WTC11 (cell line): ENCODE data around the gene CWH43. TPM values are rescaled to one million over a fixed set of nuclear protein-coding genes. Genes with fewer than 3 reads are reported as not detected.

Experiments
- ATAC-seq: fragments of 200-7000 bp; cut with Tn5 transposase; 2 replicates; pipeline ENCODE4 v1.10.0; 2021; ENCODE audit warnings: mild to moderate bottlenecking, moderate library complexity
- CTCF ChIA-PET: fragments of 300-600 bp; sonication (Branson Sonifier 250); formaldehyde crosslinking; loops from one replicate; lab custom pipeline; 2021; ENCODE audit warnings: antibody characterized with exemption; lab: Charles Lee
- POLR2A ChIA-PET: fragments of 350-600 bp; sonication (Branson Sonifier 250); formaldehyde crosslinking; loops from one replicate; lab custom pipeline; 2021; ENCODE audit warnings: antibody characterized with exemption; lab: Charles Lee
- DNase-seq: peaks from one replicate; pipeline ENCODE4 v3.0.0; 2021; ENCODE audit warnings: low spot score
- H3K27ac Mint-ChIP-seq: 2 replicates; pipeline ENCODE4 v1.8.0; 2021; ENCODE audit warnings: mixed read lengths
- H3K27me3 Mint-ChIP-seq: 2 replicates; pipeline ENCODE4 v1.8.0; 2021; ENCODE audit warnings: low read depth, mild to moderate bottlenecking, moderate library complexity, mixed read lengths
- H3K36me3 Mint-ChIP-seq: 2 replicates; pipeline ENCODE4 v1.8.0; 2021; ENCODE audit warnings: mixed read lengths
- H3K4me1 Mint-ChIP-seq: 2 replicates; pipeline ENCODE4 v1.8.0; 2022; ENCODE audit warnings: mixed read lengths
- H3K4me3 Mint-ChIP-seq: 2 replicates; pipeline ENCODE4 v1.8.0; 2021; ENCODE audit warnings: mild to moderate bottlenecking, moderate library complexity, mixed read lengths
- H3K9me3 Mint-ChIP-seq: 2 replicates; pipeline ENCODE4 v1.8.0; 2021; ENCODE audit warnings: mixed read lengths
- CREM ChIP-seq: sonication (generic); formaldehyde crosslinking; IDR thresholded peaks from 2 replicates; pipeline ENCODE4 v1.8.1; 2022; ENCODE audit warnings: mild to moderate bottlenecking, missing genetic modification reagents, moderate library complexity
- HMGA2 ChIP-seq: fragments of 250-450 bp; sonication (Bioruptor Pico); IDR thresholded peaks from 2 replicates; pipeline ENCODE4 v1.4.0; 2021; ENCODE audit warnings: mild to moderate bottlenecking, moderate library complexity
- JAZF1 ChIP-seq: fragments of 250-450 bp; sonication (Bioruptor Pico); IDR thresholded peaks from 2 replicates; pipeline ENCODE4 v1.9.0; 2021; ENCODE audit warnings: moderate library complexity, mild to moderate bottlenecking, inconsistent platforms
- RORB ChIP-seq: fragments of 250-450 bp; sonication (Bioruptor Pico); IDR thresholded peaks from 2 replicates; pipeline ENCODE4 v1.9.0; 2021; ENCODE audit warnings: mild to moderate bottlenecking
- TCF7 ChIP-seq: sonication (generic); formaldehyde crosslinking; IDR thresholded peaks from 2 replicates; pipeline ENCODE4 v1.8.0; 2022; ENCODE audit warnings: mild to moderate bottlenecking, low read depth, missing genetic modification reagents, moderate library complexity
- ZNF138 ChIP-seq: sonication (generic); formaldehyde crosslinking; conservative IDR thresholded peaks from 2 replicates; pipeline ENCODE4 v1.8.1; 2022; ENCODE audit warnings: mild to moderate bottlenecking, moderate library complexity, missing genetic modification reagents
- ZNF263 ChIP-seq: sonication (generic); formaldehyde crosslinking; IDR thresholded peaks from 2 replicates; pipeline ENCODE4 v1.8.1; 2022; ENCODE audit warnings: low read depth, mild to moderate bottlenecking, moderate library complexity, missing genetic modification reagents
- total RNA-seq: library from RNA; stranded (reverse); gene quantifications from 3 replicates; pipeline ENCODE4 v1.2.3, GENCODE V29; 2021
- TF ChIP-seq, protein P1 (sequence below): sonication (generic); formaldehyde crosslinking; IDR thresholded peaks from 2 replicates; pipeline ENCODE4 v1.8.1; 2023; ENCODE audit warnings: mild to moderate bottlenecking, missing genetic modification reagents
- TF ChIP-seq, protein P2 (sequence below): sonication (generic); formaldehyde crosslinking; IDR thresholded peaks from 2 replicates; pipeline ENCODE4 v1.8.0; 2022; ENCODE audit warnings: missing genetic modification reagents
- TF ChIP-seq, protein P3 (sequence below): fragments of 250-450 bp; sonication (Bioruptor Pico); IDR thresholded peaks from 2 replicates; pipeline ENCODE4 v1.9.0; 2021; ENCODE audit warnings: mild to moderate bottlenecking
- TF ChIP-seq, protein P4 (sequence below): sonication (generic); formaldehyde crosslinking; IDR thresholded peaks from 2 replicates; pipeline ENCODE4 v1.8.0; 2022; ENCODE audit warnings: mild to moderate bottlenecking, missing genetic modification reagents
- TF ChIP-seq, protein P5 (sequence below): sonication (generic); formaldehyde crosslinking; IDR thresholded peaks from 2 replicates; pipeline ENCODE4 v1.8.1; 2022; ENCODE audit warnings: missing genetic modification reagents, borderline replicate concordance
- TF ChIP-seq, protein P6 (sequence below): sonication (generic); formaldehyde crosslinking; IDR thresholded peaks from 2 replicates; pipeline ENCODE4 v1.8.1; 2023; ENCODE audit warnings: mild to moderate bottlenecking, missing genetic modification reagents, borderline replicate concordance
- TF ChIP-seq, protein P7 (sequence below): fragments of 250-450 bp; sonication (Bioruptor Pico); IDR thresholded peaks from 2 replicates; pipeline ENCODE4 v1.9.0; 2021; ENCODE audit warnings: moderate library complexity, mild to moderate bottlenecking, inconsistent platforms, borderline replicate concordance
- TF ChIP-seq, protein P8 (sequence below): fragments of 250-450 bp; sonication (Bioruptor Pico); IDR thresholded peaks from 2 replicates; pipeline ENCODE4 v1.9.0; 2021; ENCODE audit warnings: mild to moderate bottlenecking, borderline replicate concordance
- TF ChIP-seq, protein P9 (sequence below): sonication (generic); formaldehyde crosslinking; IDR thresholded peaks from 2 replicates; pipeline ENCODE4 v1.8.1; 2023; ENCODE audit warnings: mild to moderate bottlenecking, moderate library complexity, missing genetic modification reagents

CWH43 gene
- total RNA-seq, 1 experiment from 2014 or later = not detected

DNA sequence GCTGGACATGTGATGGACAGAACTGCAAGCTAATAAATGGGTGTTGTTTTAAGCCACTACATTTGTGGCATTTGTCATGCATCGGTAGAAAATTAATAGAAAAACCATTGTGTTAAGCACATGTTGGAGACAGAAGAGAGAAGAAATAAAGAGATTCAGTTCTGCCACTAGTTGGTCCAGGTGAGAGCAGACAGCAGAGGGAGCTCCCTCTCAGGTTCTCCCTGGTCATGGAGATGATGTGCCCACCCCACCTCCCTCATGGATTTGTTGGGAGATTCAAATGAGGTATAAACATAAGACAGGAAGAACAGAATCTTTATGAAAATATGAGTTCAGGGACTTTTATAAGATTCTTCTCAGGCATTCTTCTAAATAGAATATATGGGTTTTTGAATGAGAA lies 42.7 kb upstream of the CWH43 start:
- TF ChIP-seq TCF7 (CRISPR knock-in tag) (no peak), ZNF263 (CRISPR knock-in tag) (no peak), RORB (no peak), JAZF1 (CRISPR knock-in tag) (no peak), CREM (CRISPR knock-in tag) (no peak), ZNF138 (CRISPR knock-in tag) (no peak), HMGA2 (CRISPR knock-in tag) (no peak)
- TF ChIP-seq, protein P1, sequence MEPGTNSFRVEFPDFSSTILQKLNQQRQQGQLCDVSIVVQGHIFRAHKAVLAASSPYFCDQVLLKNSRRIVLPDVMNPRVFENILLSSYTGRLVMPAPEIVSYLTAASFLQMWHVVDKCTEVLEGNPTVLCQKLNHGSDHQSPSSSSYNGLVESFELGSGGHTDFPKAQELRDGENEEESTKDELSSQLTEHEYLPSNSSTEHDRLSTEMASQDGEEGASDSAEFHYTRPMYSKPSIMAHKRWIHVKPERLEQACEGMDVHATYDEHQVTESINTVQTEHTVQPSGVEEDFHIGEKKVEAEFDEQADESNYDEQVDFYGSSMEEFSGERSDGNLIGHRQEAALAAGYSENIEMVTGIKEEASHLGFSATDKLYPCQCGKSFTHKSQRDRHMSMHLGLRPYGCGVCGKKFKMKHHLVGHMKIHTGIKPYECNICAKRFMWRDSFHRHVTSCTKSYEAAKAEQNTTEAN (CRISPR knock-in tag) = no peak
- TF ChIP-seq, protein P2, sequence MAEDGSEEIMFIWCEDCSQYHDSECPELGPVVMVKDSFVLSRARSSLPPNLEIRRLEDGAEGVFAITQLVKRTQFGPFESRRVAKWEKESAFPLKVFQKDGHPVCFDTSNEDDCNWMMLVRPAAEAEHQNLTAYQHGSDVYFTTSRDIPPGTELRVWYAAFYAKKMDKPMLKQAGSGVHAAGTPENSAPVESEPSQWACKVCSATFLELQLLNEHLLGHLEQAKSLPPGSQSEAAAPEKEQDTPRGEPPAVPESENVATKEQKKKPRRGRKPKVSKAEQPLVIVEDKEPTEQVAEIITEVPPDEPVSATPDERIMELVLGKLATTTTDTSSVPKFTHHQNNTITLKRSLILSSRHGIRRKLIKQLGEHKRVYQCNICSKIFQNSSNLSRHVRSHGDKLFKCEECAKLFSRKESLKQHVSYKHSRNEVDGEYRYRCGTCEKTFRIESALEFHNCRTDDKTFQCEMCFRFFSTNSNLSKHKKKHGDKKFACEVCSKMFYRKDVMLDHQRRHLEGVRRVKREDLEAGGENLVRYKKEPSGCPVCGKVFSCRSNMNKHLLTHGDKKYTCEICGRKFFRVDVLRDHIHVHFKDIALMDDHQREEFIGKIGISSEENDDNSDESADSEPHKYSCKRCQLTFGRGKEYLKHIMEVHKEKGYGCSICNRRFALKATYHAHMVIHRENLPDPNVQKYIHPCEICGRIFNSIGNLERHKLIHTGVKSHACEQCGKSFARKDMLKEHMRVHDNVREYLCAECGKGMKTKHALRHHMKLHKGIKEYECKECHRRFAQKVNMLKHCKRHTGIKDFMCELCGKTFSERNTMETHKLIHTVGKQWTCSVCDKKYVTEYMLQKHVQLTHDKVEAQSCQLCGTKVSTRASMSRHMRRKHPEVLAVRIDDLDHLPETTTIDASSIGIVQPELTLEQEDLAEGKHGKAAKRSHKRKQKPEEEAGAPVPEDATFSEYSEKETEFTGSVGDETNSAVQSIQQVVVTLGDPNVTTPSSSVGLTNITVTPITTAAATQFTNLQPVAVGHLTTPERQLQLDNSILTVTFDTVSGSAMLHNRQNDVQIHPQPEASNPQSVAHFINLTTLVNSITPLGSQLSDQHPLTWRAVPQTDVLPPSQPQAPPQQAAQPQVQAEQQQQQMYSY = no peak
- TF ChIP-seq, protein P3, sequence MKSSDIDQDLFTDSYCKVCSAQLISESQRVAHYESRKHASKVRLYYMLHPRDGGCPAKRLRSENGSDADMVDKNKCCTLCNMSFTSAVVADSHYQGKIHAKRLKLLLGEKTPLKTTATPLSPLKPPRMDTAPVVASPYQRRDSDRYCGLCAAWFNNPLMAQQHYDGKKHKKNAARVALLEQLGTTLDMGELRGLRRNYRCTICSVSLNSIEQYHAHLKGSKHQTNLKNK (CRISPR knock-in tag) = no peak
- TF ChIP-seq, protein P4, sequence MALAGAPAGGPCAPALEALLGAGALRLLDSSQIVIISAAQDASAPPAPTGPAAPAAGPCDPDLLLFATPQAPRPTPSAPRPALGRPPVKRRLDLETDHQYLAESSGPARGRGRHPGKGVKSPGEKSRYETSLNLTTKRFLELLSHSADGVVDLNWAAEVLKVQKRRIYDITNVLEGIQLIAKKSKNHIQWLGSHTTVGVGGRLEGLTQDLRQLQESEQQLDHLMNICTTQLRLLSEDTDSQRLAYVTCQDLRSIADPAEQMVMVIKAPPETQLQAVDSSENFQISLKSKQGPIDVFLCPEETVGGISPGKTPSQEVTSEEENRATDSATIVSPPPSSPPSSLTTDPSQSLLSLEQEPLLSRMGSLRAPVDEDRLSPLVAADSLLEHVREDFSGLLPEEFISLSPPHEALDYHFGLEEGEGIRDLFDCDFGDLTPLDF (CRISPR knock-in tag) = no peak
- TF ChIP-seq, protein P5, sequence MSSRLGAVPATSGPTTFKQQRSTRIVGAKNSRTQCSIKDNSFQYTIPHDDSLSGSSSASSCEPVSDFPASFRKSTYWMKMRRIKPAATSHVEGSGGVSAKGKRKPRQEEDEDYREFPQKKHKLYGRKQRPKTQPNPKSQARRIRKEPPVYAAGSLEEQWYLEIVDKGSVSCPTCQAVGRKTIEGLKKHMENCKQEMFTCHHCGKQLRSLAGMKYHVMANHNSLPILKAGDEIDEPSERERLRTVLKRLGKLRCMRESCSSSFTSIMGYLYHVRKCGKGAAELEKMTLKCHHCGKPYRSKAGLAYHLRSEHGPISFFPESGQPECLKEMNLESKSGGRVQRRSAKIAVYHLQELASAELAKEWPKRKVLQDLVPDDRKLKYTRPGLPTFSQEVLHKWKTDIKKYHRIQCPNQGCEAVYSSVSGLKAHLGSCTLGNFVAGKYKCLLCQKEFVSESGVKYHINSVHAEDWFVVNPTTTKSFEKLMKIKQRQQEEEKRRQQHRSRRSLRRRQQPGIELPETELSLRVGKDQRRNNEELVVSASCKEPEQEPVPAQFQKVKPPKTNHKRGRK = no peak
- TF ChIP-seq, protein P6, sequence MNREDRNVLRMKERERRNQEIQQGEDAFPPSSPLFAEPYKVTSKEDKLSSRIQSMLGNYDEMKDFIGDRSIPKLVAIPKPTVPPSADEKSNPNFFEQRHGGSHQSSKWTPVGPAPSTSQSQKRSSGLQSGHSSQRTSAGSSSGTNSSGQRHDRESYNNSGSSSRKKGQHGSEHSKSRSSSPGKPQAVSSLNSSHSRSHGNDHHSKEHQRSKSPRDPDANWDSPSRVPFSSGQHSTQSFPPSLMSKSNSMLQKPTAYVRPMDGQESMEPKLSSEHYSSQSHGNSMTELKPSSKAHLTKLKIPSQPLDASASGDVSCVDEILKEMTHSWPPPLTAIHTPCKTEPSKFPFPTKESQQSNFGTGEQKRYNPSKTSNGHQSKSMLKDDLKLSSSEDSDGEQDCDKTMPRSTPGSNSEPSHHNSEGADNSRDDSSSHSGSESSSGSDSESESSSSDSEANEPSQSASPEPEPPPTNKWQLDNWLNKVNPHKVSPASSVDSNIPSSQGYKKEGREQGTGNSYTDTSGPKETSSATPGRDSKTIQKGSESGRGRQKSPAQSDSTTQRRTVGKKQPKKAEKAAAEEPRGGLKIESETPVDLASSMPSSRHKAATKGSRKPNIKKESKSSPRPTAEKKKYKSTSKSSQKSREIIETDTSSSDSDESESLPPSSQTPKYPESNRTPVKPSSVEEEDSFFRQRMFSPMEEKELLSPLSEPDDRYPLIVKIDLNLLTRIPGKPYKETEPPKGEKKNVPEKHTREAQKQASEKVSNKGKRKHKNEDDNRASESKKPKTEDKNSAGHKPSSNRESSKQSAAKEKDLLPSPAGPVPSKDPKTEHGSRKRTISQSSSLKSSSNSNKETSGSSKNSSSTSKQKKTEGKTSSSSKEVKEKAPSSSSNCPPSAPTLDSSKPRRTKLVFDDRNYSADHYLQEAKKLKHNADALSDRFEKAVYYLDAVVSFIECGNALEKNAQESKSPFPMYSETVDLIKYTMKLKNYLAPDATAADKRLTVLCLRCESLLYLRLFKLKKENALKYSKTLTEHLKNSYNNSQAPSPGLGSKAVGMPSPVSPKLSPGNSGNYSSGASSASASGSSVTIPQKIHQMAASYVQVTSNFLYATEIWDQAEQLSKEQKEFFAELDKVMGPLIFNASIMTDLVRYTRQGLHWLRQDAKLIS (CRISPR knock-in tag) = no peak
- TF ChIP-seq, protein P7, sequence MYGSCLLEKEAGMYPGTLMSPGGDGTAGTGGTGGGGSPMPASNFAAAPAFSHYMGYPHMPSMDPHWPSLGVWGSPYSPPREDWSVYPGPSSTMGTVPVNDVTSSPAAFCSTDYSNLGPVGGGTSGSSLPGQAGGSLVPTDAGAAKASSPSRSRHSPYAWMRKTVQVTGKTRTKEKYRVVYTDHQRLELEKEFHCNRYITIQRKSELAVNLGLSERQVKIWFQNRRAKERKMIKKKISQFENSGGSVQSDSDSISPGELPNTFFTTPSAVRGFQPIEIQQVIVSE (CRISPR knock-in tag) = no peak
- TF ChIP-seq, protein P8, sequence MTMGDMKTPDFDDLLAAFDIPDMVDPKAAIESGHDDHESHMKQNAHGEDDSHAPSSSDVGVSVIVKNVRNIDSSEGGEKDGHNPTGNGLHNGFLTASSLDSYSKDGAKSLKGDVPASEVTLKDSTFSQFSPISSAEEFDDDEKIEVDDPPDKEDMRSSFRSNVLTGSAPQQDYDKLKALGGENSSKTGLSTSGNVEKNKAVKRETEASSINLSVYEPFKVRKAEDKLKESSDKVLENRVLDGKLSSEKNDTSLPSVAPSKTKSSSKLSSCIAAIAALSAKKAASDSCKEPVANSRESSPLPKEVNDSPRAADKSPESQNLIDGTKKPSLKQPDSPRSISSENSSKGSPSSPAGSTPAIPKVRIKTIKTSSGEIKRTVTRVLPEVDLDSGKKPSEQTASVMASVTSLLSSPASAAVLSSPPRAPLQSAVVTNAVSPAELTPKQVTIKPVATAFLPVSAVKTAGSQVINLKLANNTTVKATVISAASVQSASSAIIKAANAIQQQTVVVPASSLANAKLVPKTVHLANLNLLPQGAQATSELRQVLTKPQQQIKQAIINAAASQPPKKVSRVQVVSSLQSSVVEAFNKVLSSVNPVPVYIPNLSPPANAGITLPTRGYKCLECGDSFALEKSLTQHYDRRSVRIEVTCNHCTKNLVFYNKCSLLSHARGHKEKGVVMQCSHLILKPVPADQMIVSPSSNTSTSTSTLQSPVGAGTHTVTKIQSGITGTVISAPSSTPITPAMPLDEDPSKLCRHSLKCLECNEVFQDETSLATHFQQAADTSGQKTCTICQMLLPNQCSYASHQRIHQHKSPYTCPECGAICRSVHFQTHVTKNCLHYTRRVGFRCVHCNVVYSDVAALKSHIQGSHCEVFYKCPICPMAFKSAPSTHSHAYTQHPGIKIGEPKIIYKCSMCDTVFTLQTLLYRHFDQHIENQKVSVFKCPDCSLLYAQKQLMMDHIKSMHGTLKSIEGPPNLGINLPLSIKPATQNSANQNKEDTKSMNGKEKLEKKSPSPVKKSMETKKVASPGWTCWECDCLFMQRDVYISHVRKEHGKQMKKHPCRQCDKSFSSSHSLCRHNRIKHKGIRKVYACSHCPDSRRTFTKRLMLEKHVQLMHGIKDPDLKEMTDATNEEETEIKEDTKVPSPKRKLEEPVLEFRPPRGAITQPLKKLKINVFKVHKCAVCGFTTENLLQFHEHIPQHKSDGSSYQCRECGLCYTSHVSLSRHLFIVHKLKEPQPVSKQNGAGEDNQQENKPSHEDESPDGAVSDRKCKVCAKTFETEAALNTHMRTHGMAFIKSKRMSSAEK (CRISPR knock-in tag) = no peak
- TF ChIP-seq, protein P9, sequence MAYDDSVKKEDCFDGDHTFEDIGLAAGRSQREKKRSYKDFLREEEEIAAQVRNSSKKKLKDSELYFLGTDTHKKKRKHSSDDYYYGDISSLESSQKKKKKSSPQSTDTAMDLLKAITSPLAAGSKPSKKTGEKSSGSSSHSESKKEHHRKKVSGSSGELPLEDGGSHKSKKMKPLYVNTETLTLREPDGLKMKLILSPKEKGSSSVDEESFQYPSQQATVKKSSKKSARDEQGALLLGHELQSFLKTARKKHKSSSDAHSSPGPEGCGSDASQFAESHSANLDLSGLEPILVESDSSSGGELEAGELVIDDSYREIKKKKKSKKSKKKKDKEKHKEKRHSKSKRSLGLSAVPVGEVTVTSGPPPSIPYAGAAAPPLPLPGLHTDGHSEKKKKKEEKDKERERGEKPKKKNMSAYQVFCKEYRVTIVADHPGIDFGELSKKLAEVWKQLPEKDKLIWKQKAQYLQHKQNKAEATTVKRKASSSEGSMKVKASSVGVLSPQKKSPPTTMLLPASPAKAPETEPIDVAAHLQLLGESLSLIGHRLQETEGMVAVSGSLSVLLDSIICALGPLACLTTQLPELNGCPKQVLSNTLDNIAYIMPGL (CRISPR knock-in tag) = no peak
- DNase-seq (peak; percentile 50), ATAC-seq (peak; percentile 82)

More for the DNA sequence above, 42.7 kb upstream of the CWH43 start:
- ChIA-PET POLR2A (no interaction called here), CTCF (interaction anchor here (0.6 to 2.7 kb wide), 11 partner anchors 8 to 366 kb away, joined by 3 to 57 read pairs (median 6); partner anchors contain the start of genes CWH43 and OCIAD2)
- no peak overlapping the region for H3K27ac Mint-ChIP-seq
- H3K36me3 Mint-ChIP-seq = no peaks in the 10 kb centered on the region
- H3K4me1 Mint-ChIP-seq = peaks cover 15% of the 10 kb centered on the region
- H3K27me3 Mint-ChIP-seq = peaks cover 11% of the 10 kb centered on the region
- no peak overlapping the region for H3K4me3 Mint-ChIP-seq
- peaks cover 7% of the 10 kb centered on the region for H3K9me3 Mint-ChIP-seq
